Keratinocyte (primary cell): ENCODE measurements around the gene FCMR.

Source experiments
- CTCF ChIP-seq, 3 experiments: IDR thresholded peaks in 1 of 3; conservative IDR thresholded peaks in 1 of 3; optimal IDR thresholded peaks in 1 of 3; 2 replicates in 2 of 3; 3 replicates in 1 of 3; pipeline versions ENCODE3 to v1.5.1; 2011; ENCODE audit warnings: low read length in 3 of 3, mild to moderate bottlenecking in 3 of 3, moderate library complexity in 2 of 3, control low read depth in 1 of 3, inconsistent platforms in 1 of 3; ENCODE audit not compliant: insufficient read depth in 2 of 3; ENCODE audit errors: extremely low read depth in 1 of 3
- EZH2 ChIP-seq: IDR thresholded peaks from one replicate; pipeline ENCODE4 v1.6.1; 2012; ENCODE audit warnings: inconsistent platforms, mild to moderate bottlenecking, low read length, moderate library complexity

- TF ChIP-seq CTCF (optimal IDR thresholded peaks at IDR 0.05 in 1 of 3, IDR thresholded peaks at IDR 0.05 in 1 of 3, conservative IDR thresholded peaks at IDR 0.05 in 1 of 3; ENCODE audit: extremely low read depth in 1 of 3, insufficient read depth in 2 of 3, low read length in 3 of 3) (no peak), EZH2 (no peak)
Observed at GRCh38 chr1:206951318-206952100, 29.8 kb upstream of the FCMR start.
